Astrocyte (in vitro differentiated cells and primary cell): ENCODE measurements around the gene ZNF621.

Source experiments
- CTCF ChIP-seq: IDR thresholded peaks from 2 replicates; pipeline ENCODE4 v1.5.1; 2011; ENCODE audit warnings: low read depth, mild to moderate bottlenecking, inconsistent platforms, low read length, moderate library complexity; ENCODE audit not compliant: insufficient read depth
- EZH2 ChIP-seq: IDR thresholded peaks from 2 replicates; pipeline ENCODE4 v1.6.1; 2012; ENCODE audit warnings: mild to moderate bottlenecking, low read length, inconsistent platforms; ENCODE audit not compliant: insufficient read depth

GRCh38 chr3:40524568-40525285 is at the start of gene ZNF621:
- TF ChIP-seq CTCF, result no peak
- TF ChIP-seq EZH2, result no peak
